GM23338 (cell line): ENCODE results near the gene OSGIN1.

Experiments used
- EZH2 ChIP-seq: fragments of 200-600 bp; sonication (generic); IDR thresholded peaks from one replicate; pipeline ENCODE4 v1.8.0; 2017; ENCODE audit warnings: antibody characterized with exemption, mild to moderate bottlenecking, low read depth; ENCODE audit not compliant: unreplicated experiment
- NANOG ChIP-seq: IDR thresholded peaks from 2 replicates; pipeline ENCODE4 v1.6.1; 2016; ENCODE audit warnings: antibody characterized with exemption, borderline replicate concordance
- REST ChIP-seq: IDR thresholded peaks from one replicate; pipeline ENCODE4 v1.6.1; 2018; ENCODE audit warnings: antibody characterized with exemption; ENCODE audit not compliant: unreplicated experiment
- STAT1 ChIP-seq: IDR thresholded peaks from one replicate; pipeline ENCODE4 v1.6.1; 2016; ENCODE audit warnings: antibody characterized with exemption; ENCODE audit not compliant: unreplicated experiment
- ZNF331 ChIP-seq: fragments of 250-450 bp; sonication (Bioruptor Pico); IDR thresholded peaks from 2 replicates; pipeline ENCODE4 v1.5.0; 2020; ENCODE audit warnings: low read depth, mild to moderate bottlenecking, moderate library complexity
- TF ChIP-seq, protein P1 (sequence below), 2 experiments: fragments of 200-600 bp in 1 of 2; sonication (generic) in 1 of 2; conservative IDR thresholded peaks; 2 replicates each; pipeline versions ENCODE4 v1.5.1 to v1.6.1; 2016 to 2017; ENCODE audit warnings: antibody characterized with exemption in 2 of 2, low read depth in 2 of 2, mild to moderate bottlenecking in 2 of 2, moderate library complexity in 1 of 2
- TF ChIP-seq, protein P2 (sequence below): IDR thresholded peaks from 2 replicates; pipeline ENCODE4 v1.6.1; 2016; ENCODE audit warnings: antibody characterized with exemption

GRCh38 chr16:83948914-83949723 lies 3.9 kb upstream of the OSGIN1 start:
- TF ChIP-seq NANOG (no peak), ZNF331 (CRISPR knock-in tag) (no peak), EZH2 (no peak), STAT1 (no peak), REST (no peak)
- TF ChIP-seq, protein P1, sequence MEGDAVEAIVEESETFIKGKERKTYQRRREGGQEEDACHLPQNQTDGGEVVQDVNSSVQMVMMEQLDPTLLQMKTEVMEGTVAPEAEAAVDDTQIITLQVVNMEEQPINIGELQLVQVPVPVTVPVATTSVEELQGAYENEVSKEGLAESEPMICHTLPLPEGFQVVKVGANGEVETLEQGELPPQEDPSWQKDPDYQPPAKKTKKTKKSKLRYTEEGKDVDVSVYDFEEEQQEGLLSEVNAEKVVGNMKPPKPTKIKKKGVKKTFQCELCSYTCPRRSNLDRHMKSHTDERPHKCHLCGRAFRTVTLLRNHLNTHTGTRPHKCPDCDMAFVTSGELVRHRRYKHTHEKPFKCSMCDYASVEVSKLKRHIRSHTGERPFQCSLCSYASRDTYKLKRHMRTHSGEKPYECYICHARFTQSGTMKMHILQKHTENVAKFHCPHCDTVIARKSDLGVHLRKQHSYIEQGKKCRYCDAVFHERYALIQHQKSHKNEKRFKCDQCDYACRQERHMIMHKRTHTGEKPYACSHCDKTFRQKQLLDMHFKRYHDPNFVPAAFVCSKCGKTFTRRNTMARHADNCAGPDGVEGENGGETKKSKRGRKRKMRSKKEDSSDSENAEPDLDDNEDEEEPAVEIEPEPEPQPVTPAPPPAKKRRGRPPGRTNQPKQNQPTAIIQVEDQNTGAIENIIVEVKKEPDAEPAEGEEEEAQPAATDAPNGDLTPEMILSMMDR (conservative IDR thresholded peaks at IDR 0.05; ENCODE audit: low read depth in 2 of 2), result no peak
- TF ChIP-seq, protein P2, sequence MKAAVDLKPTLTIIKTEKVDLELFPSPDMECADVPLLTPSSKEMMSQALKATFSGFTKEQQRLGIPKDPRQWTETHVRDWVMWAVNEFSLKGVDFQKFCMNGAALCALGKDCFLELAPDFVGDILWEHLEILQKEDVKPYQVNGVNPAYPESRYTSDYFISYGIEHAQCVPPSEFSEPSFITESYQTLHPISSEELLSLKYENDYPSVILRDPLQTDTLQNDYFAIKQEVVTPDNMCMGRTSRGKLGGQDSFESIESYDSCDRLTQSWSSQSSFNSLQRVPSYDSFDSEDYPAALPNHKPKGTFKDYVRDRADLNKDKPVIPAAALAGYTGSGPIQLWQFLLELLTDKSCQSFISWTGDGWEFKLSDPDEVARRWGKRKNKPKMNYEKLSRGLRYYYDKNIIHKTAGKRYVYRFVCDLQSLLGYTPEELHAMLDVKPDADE, result no peak
